Measurements from ENCODE around the gene BRD4. TPM values are rescaled to one million over a fixed set of nuclear protein-coding genes. Genes with fewer than 3 reads are reported as not detected.

The BRD4 gene
- total and polyA plus RNA-seq, 2 of the 13 experiments (the other 11 are each of a cell fraction or from before 2014, with no cell fraction given) = 10.5 to 11.4 TPM

- TF ChIP-seq ZNF800 (CRISPR knock-in tag; IDR thresholded peaks at IDR 0.05) = 0 out of 2 replicates have a peak, but pooled peaks have one; percentile 22
- TF ChIP-seq GMEB2 (CRISPR knock-in tag; IDR thresholded peaks at IDR 0.05; ENCODE audit: low read depth) = no peak; the same call in 1 of the 2 replicates
- TF ChIP-seq ZNF543 (CRISPR knock-in tag; IDR thresholded peaks at IDR 0.05) = no peak; the same call in 1 of the 2 replicates
- TF ChIP-seq ZNF639 (CRISPR knock-in tag; conservative IDR thresholded peaks at IDR 0.05) = no peak
- no peak; the same call in 1 of the 2 replicates for TF ChIP-seq ZNF761 (CRISPR knock-in tag; conservative IDR thresholded peaks at IDR 0.05)
- peak; percentile 69; the same call in 1 of the 2 replicates for TF ChIP-seq MTERF4 (CRISPR knock-in tag; IDR thresholded peaks at IDR 0.05)
- TF ChIP-seq ZNF605 (CRISPR knock-in tag; IDR thresholded peaks at IDR 0.05) = no peak
- TF ChIP-seq KLF12 (CRISPR knock-in tag; IDR thresholded peaks at IDR 0.05; ENCODE audit: borderline replicate concordance) = peak; percentile 82; the same call in 1 of the 2 replicates
- TF ChIP-seq MXD4 (CRISPR knock-in tag; IDR thresholded peaks at IDR 0.05) = no peak
- no peak for TF ChIP-seq PRPF4 (IDR thresholded peaks at IDR 0.05; ENCODE audit: low read depth, low read length, poor library complexity, severe bottlenecking)
- TF ChIP-seq GLI4 (CRISPR knock-in tag; IDR thresholded peaks at IDR 0.05; ENCODE audit: borderline replicate concordance) = peak; percentile 65; the same call in 1 of the 2 replicates
- no peak for TF ChIP-seq MAZ (IDR thresholded peaks at IDR 0.05; ENCODE audit: borderline replicate concordance, low read depth, low read length)
- no peak; the same call in 1 of the 2 replicates for TF ChIP-seq MAZ (CRISPR knock-in tag; IDR thresholded peaks at IDR 0.05; ENCODE audit: low read depth)
- 0 out of 2 replicates have a peak, but pooled peaks have one; percentile 20 for TF ChIP-seq ZNF772 (CRISPR knock-in tag; IDR thresholded peaks at IDR 0.05)
- TF ChIP-seq CSRNP2 (CRISPR knock-in tag; conservative IDR thresholded peaks at IDR 0.05; ENCODE audit: low read depth) = no peak
- no peak for TF ChIP-seq MATR3 (CRISPR knock-in tag; IDR thresholded peaks at IDR 0.05)
- TF ChIP-seq ZFP36L2 (CRISPR knock-in tag; IDR thresholded peaks at IDR 0.05) = no peak
- peak; percentile 68; the same call in 1 of the 2 replicates for TF ChIP-seq NCOA1 (CRISPR knock-in tag; IDR thresholded peaks at IDR 0.05)
- TF ChIP-seq YEATS4 (CRISPR knock-in tag; IDR thresholded peaks at IDR 0.05; ENCODE audit: borderline replicate concordance) = peak; percentile 84; the same call in 1 of the 2 replicates
- no peak for TF ChIP-seq SRSF4 (IDR thresholded peaks at IDR 0.05; ENCODE audit: low read depth, low read length, poor library complexity, severe bottlenecking)
- no peak for TF ChIP-seq ZNF557 (CRISPR knock-in tag; IDR thresholded peaks at IDR 0.05)
- TF ChIP-seq HHEX (CRISPR knock-in tag; IDR thresholded peaks at IDR 0.05) = no peak
Observed at GRCh38 chr19:15379083-15379998, 47.0 kb upstream of the BRD4 start, which contains the start of gene AKAP8 (continued).
